ENCODE measurements around the gene RARRES1.

RARRES1 gene

GRCh38 chr3:158722108-158722507 is 10.1 kb downstream of the RARRES1 start:
- Histone ChIP-seq H3K9me3 (ENCODE audit: control insufficient read depth, insufficient read depth, low read depth, low read length) (no peaks in the 10 kb centered on the region), H3K27ac (ENCODE audit: extremely low read depth, low read depth, low read length) (no peak overlapping the region), H3K4me1 (ENCODE audit: control insufficient read depth, insufficient read depth, low read length) (peaks cover 4% of the 10 kb centered on the region), H3K36me3 (ENCODE audit: control insufficient read depth in 2 of 2, insufficient read depth in 1 of 2, low read length in 2 of 2) (no peaks in the 10 kb centered on the region), H3K4me3 (ENCODE audit: low read depth, low read length) (no peak overlapping the region)
- POLR2A ChIA-PET, result interaction anchor here (0.7 kb wide), 1 partner anchor 78 kb away, joined by 5 read pairs; no protein-coding TSS in a partner anchor
- TF ChIP-seq ZNF664 (tag by site-specific recombination; IDR thresholded peaks at IDR 0.05) (no peak), ZNF560 (tag by site-specific recombination; IDR thresholded peaks at IDR 0.05; ENCODE audit: borderline replicate concordance) (no peak), CTCF (tag by site-specific recombination; IDR thresholded peaks at IDR 0.05) (no peak), ELK4 (IDR thresholded peaks at IDR 0.05; ENCODE audit: borderline replicate concordance, low read depth, low read length) (no peak), INSM2 (tag by site-specific recombination; IDR thresholded peaks at IDR 0.05) (no peak), ZNF155 (tag by site-specific recombination; IDR thresholded peaks at IDR 0.05) (no peak), ZNF600 (tag by site-specific recombination; IDR thresholded peaks at IDR 0.05) (no peak), HOXD13 (CRISPR knock-in tag; IDR thresholded peaks at IDR 0.05; ENCODE audit: borderline replicate concordance) (no peak), ZBTB10 (tag by site-specific recombination; IDR thresholded peaks at IDR 0.05) (no peak), PRDM1 (tag by site-specific recombination; IDR thresholded peaks at IDR 0.05) (no peak), ZBTB1 (tag by site-specific recombination; IDR thresholded peaks at IDR 0.05) (no peak), ZBTB44 (tag by site-specific recombination; IDR thresholded peaks at IDR 0.05) (no peak), HOXA7 (CRISPR knock-in tag; IDR thresholded peaks at IDR 0.05; ENCODE audit: borderline replicate concordance) (no peak)
- CTCF ChIA-PET, result interaction anchor here (1.0 to 1.9 kb wide), 2 partner anchors 67 to 73 kb away, joined by 3 to 7 read pairs; no protein-coding TSS in a partner anchor

GRCh38 chr3:158718490-158719170 is 13.6 kb downstream of the RARRES1 start:
- Histone ChIP-seq H3K27ac (ENCODE audit: extremely low read depth, low read depth, low read length) (no peak overlapping the region), H3K4me3 (ENCODE audit: low read depth, low read length) (no peak overlapping the region), H3K4me1 (ENCODE audit: control insufficient read depth, insufficient read depth, low read length) (peaks cover 1% of the 10 kb centered on the region; the same call in 1 of the 2 replicates), H3K9me3 (ENCODE audit: control insufficient read depth, insufficient read depth, low read depth, low read length) (no peaks in the 10 kb centered on the region), H3K36me3 (ENCODE audit: control insufficient read depth in 2 of 2, insufficient read depth in 1 of 2, low read length in 2 of 2) (no peaks in the 10 kb centered on the region)
- ChIA-PET POLR2A (no interaction called here), CTCF (interaction anchor here (0.5 to 0.9 kb wide), 3 partner anchors 10 to 746 kb away, joined by 3 to 4 read pairs (median 4); partner anchors contain the start of gene LXN)
- TF ChIP-seq ZNF664 (tag by site-specific recombination; IDR thresholded peaks at IDR 0.05) (no peak), ZIC2 (tag by site-specific recombination; IDR thresholded peaks at IDR 0.05) (no peak), ZNF530 (tag by site-specific recombination; IDR thresholded peaks at IDR 0.05; ENCODE audit: low read depth) (no peak), PRDM4 (tag by site-specific recombination; IDR thresholded peaks at IDR 0.05) (peak; percentile 33; the same call in 1 of the 2 replicates), ZNF555 (tag by site-specific recombination; conservative IDR thresholded peaks at IDR 0.05) (no peak), ZNF16 (tag by site-specific recombination; IDR thresholded peaks at IDR 0.05; ENCODE audit: low read depth) (no peak), ZNF558 (tag by site-specific recombination; IDR thresholded peaks at IDR 0.05) (no peak), GLI2 (tag by site-specific recombination; IDR thresholded peaks at IDR 0.05; ENCODE audit: borderline replicate concordance, low read depth) (no peak), SETDB1 (IDR thresholded peaks at IDR 0.05; ENCODE audit: insufficient read length, low read length) (no peak), ZNF24 (tag by site-specific recombination; IDR thresholded peaks at IDR 0.05) (no peak)
